Osteocyte (in vitro differentiated cells): ENCODE results near the gene KRT3. TPM values are rescaled to one million over a fixed set of nuclear protein-coding genes. Genes with fewer than 3 reads are reported as not detected.

ENCODE experiments used
- DNase-seq: peaks from one replicate; pipeline ENCODE4 v3.0.0; 2021; ENCODE audit warnings: mixed read lengths; ENCODE audit not compliant: unreplicated experiment; ENCODE audit errors: extremely low spot score
- H3K27ac Mint-ChIP-seq: one replicate; pipeline ENCODE4 v1.8.0; 2021; ENCODE audit warnings: mild to moderate bottlenecking, mixed read lengths; ENCODE audit not compliant: unreplicated experiment
- H3K27me3 Mint-ChIP-seq: one replicate; pipeline ENCODE4 v1.8.0; 2021; ENCODE audit warnings: mixed read lengths; ENCODE audit not compliant: unreplicated experiment
- H3K36me3 Mint-ChIP-seq: one replicate; pipeline ENCODE4 v1.8.0; 2021; ENCODE audit warnings: mixed read lengths; ENCODE audit not compliant: unreplicated experiment
- H3K4me1 Mint-ChIP-seq: one replicate; pipeline ENCODE4 v1.8.0; 2021; ENCODE audit warnings: mixed read lengths; ENCODE audit not compliant: unreplicated experiment
- H3K4me3 Mint-ChIP-seq: one replicate; pipeline ENCODE4 v1.8.0; 2021; ENCODE audit warnings: mild to moderate bottlenecking, moderate library complexity, mixed read lengths; ENCODE audit not compliant: unreplicated experiment
- H3K9me3 Mint-ChIP-seq: one replicate; pipeline ENCODE4 v1.8.0; 2021; ENCODE audit warnings: mixed read lengths; ENCODE audit not compliant: unreplicated experiment
- CTCF ChIP-seq: fragments of 200-600 bp; sonication (generic); IDR thresholded peaks from 2 replicates; pipeline ENCODE4 v1.5.0; 2021; ENCODE audit warnings: antibody characterized with exemption, mild to moderate bottlenecking, moderate library complexity
- total RNA-seq: library from RNA; stranded (reverse); gene quantifications from 2 replicates; pipeline ENCODE4 v1.2.1, GENCODE V29; 2021

KRT3 gene
- total RNA-seq, 1 donor from 2014 or later = not detected

- no peaks in the 10 kb centered on the region for H3K9me3 Mint-ChIP-seq
- no peak for TF ChIP-seq CTCF
- DNase-seq = no peak
- H3K4me3 Mint-ChIP-seq = no peak overlapping the region
- no peak overlapping the region for H3K27ac Mint-ChIP-seq
- peaks cover 19% of the 10 kb centered on the region for H3K27me3 Mint-ChIP-seq
- H3K4me1 Mint-ChIP-seq = no peaks in the 10 kb centered on the region
- H3K36me3 Mint-ChIP-seq = no peaks in the 10 kb centered on the region
Measured at GRCh38 chr12:52749827-52750226, 46.1 kb downstream of the KRT3 start.

DNA sequence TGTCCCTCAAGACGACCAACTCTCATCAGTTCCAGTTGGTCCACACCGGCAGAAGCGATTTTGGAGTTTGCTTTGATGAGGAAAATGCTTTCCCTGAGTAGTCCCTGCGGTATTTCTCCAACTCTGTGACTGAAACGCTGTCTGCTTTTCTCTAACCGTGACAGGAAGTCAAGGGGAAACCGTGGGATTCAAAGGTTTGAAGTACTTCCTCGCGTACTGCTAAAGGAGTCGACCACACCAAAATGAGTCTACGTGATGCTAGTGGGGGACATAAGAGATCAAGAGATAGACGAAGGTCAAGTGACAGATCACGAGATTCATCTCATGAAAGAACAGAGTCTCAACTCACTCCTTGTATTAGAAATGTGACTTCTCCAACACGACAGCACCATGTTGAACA lies 47.3 kb downstream of the KRT3 start:
- Mint-ChIP-seq H3K36me3 (no peaks in the 10 kb centered on the region), H3K4me1 (no peaks in the 10 kb centered on the region), H3K27me3 (peaks cover 19% of the 10 kb centered on the region), H3K4me3 (no peak overlapping the region), H3K27ac (no peak overlapping the region), H3K9me3 (no peaks in the 10 kb centered on the region)
- TF ChIP-seq CTCF = no peak
- DNase-seq = no peak

- TF ChIP-seq CTCF = no peak
- DNase-seq = no peak
- Mint-ChIP-seq H3K27ac (no peak overlapping the region), H3K27me3 (peaks cover 14% of the 10 kb centered on the region), H3K4me1 (no peaks in the 10 kb centered on the region), H3K4me3 (no peak overlapping the region), H3K9me3 (no peaks in the 10 kb centered on the region), H3K36me3 (no peaks in the 10 kb centered on the region)
Measured at GRCh38 chr12:52745554-52745953, 50.4 kb downstream of the KRT3 start.

DNA sequence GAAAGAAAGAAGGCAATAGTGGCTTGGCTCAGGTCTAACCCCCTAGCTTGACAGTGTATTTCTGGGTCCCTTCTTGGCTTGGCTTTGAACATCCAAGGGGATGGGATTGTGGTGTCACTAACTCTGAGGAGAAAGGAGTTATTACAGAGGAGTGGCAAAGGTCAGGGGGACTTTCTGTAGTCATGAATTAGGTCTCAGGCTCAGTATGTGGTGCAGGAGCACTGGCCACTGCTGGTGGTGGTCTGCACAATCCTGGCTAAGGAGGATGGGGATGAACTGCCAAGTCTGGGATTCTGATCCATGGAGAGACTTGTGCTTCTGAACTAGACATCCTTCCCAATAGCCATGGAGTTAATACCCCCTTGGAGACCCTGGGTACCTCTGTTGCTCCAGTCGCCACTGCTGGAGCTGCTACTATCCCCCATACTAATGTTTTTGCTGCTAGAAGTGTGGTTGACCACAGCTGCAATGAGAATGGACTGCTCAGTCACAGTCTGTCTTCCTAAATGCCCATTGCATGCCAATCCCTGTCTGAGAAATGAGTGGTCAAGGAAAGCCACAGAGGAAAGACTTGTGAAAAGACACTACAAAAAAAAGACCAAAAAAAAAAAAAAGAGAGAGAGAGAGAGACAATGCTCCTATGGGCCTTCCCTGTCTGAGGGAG lies 51.3 kb downstream of the KRT3 start:
- no peak overlapping the region for H3K4me3 Mint-ChIP-seq

More for the DNA sequence above, 51.3 kb downstream of the KRT3 start:
- no peaks in the 10 kb centered on the region for H3K4me1 Mint-ChIP-seq
- H3K27me3 Mint-ChIP-seq = peaks cover 14% of the 10 kb centered on the region
- no peak for TF ChIP-seq CTCF
- no peaks in the 10 kb centered on the region for H3K9me3 Mint-ChIP-seq
- no peak for DNase-seq
- no peaks in the 10 kb centered on the region for H3K36me3 Mint-ChIP-seq
- H3K27ac Mint-ChIP-seq = no peak overlapping the region
